K562 (cell line): Measurements from ENCODE around the gene ICAM1. TPM values are rescaled to one million over a fixed set of nuclear protein-coding genes. Genes with fewer than 3 reads are reported as not detected.

ENCODE experiments used
- BRF1 ChIP-seq: IDR thresholded peaks from 3 replicates; pipeline ENCODE4 v1.6.1; 2011; ENCODE audit warnings: borderline replicate concordance, mild to moderate bottlenecking; ENCODE audit not compliant: insufficient read length; ENCODE audit errors: extremely low read depth
- ELF1 ChIP-seq: fragments of 200-800 bp; sonication (Bioruptor generic); IDR thresholded peaks from 2 replicates; pipeline ENCODE4 v1.6.1; 2016; ENCODE audit warnings: missing genetic modification characterization, missing compliant biosample characterization
- KDM4B ChIP-seq, 2 experiments: fragments of 450-650 bp in 1 of 2; sonication (generic) in 1 of 2; IDR thresholded peaks; 2 replicates each; pipeline ENCODE4 v1.6.1; 2016 to 2017; ENCODE audit warnings: borderline replicate concordance in 2 of 2, antibody characterized with exemption in 1 of 2, low read depth in 1 of 2, mild to moderate bottlenecking in 1 of 2
- SNRNP70 ChIP-seq: fragments of 200-400 bp; formaldehyde crosslinking; optimal IDR thresholded peaks from 2 replicates; pipeline ENCODE3; 2017; ENCODE audit warnings: low read depth, low read length
- polyA plus RNA-seq, 8 experiments: library from polyadenylated mRNA; depleted of rRNA in 4 of 8; stranded (reverse) in 5 of 8; unstranded in 3 of 8; fragments of >200 nt; fragmentation: Nextera tagmentation in 2 of 8; fragmentation: Illumina TruSeq in 1 of 8; extraction: Ambion mirVana in 2 of 8; extraction: Trizol in 1 of 8; gene quantifications; 2 replicates each; pipeline versions ENCODE4 v1.2.1 to v1.2.3, GENCODE V29; 2011 to 2014; ENCODE audit warnings: inconsistent platforms in 1 of 8, missing spikeins in 1 of 8
- total RNA-seq, 7 experiments: library from RNA; depleted of rRNA in 6 of 7; stranded (reverse); fragments of >200 nt in 6 of 7; fragmentation: Illumina TruSeq in 2 of 7; extraction: Trizol in 2 of 7; gene quantifications; 2 replicates each; pipeline versions ENCODE4 v1.2.1 to v1.2.3, GENCODE V29; 2011 to 2021; ENCODE audit warnings: low replicate concordance in 1 of 7
- TF ChIP-seq, protein P1 (sequence below): fragments of 200-600 bp; sonication (generic); IDR thresholded peaks from one replicate; pipeline ENCODE4 v1.6.1; 2012; ENCODE audit warnings: mild to moderate bottlenecking, low read depth, low read length, inconsistent platforms
- TF ChIP-seq, protein P2 (sequence below): fragments of 450-650 bp; formaldehyde crosslinking; IDR thresholded peaks from 2 replicates; pipeline ENCODE4 v1.4.0; 2022; ENCODE audit warnings: missing genetic modification characterization
- TF ChIP-seq, protein P3 (sequence below): fragments of 450-650 bp; formaldehyde crosslinking; IDR thresholded peaks from 2 replicates; pipeline ENCODE4 v1.4.0; 2020; ENCODE audit warnings: mild to moderate bottlenecking, moderate library complexity
- TF ChIP-seq, protein P4 (sequence below): sonication (generic); formaldehyde crosslinking; IDR thresholded peaks from 2 replicates; pipeline ENCODE4 v1.8.0; 2022; ENCODE audit warnings: missing genetic modification reagents, mild to moderate bottlenecking, borderline replicate concordance

ICAM1 gene
- total and polyA plus RNA-seq, 9 of the 15 experiments (the other 6 are each of a cell fraction or from before 2014, with no cell fraction given): 2.3 to 24.4 (median 13.4) TPM

DNA sequence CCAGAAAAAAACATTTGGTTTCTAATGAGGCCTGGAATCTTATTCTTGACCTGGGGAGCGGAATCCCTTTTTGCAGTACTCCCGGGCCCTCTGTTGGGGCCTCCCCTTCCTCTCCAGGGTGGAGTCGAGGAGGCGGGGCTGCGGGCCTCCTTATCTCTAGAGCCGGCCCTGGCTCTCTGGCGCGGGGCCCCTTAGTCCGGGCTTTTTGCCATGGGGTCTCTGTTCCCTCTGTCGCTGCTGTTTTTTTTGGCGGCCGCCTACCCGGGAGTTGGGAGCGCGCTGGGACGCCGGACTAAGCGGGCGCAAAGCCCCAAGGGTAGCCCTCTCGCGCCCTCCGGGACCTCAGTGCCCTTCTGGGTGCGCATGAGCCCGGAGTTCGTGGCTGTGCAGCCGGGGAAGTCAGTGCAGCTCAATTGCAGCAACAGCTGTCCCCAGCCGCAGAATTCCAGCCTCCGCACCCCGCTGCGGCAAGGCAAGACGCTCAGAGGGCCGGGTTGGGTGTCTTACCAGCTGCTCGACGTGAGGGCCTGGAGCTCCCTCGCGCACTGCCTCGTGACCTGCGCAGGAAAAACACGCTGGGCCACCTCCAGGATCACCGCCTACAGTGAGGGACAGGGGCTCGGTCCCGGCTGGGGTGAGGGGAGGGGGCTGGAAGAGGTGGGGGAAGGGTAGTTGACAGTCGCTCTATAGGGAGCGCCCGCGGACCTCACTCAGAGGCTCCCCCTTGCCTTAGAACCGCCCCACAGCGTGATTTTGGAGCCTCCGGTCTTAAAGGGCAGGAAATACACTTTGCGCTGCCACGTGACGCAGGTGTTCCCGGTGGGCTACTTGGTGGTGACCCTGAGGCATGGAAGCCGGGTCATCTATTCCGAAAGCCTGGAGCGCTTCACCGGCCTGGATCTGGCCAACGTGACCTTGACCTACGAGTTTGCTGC, 16.1 kb downstream of the ICAM1 start, which contains the start of gene ICAM4 (continued):
- TF ChIP-seq, protein P1, sequence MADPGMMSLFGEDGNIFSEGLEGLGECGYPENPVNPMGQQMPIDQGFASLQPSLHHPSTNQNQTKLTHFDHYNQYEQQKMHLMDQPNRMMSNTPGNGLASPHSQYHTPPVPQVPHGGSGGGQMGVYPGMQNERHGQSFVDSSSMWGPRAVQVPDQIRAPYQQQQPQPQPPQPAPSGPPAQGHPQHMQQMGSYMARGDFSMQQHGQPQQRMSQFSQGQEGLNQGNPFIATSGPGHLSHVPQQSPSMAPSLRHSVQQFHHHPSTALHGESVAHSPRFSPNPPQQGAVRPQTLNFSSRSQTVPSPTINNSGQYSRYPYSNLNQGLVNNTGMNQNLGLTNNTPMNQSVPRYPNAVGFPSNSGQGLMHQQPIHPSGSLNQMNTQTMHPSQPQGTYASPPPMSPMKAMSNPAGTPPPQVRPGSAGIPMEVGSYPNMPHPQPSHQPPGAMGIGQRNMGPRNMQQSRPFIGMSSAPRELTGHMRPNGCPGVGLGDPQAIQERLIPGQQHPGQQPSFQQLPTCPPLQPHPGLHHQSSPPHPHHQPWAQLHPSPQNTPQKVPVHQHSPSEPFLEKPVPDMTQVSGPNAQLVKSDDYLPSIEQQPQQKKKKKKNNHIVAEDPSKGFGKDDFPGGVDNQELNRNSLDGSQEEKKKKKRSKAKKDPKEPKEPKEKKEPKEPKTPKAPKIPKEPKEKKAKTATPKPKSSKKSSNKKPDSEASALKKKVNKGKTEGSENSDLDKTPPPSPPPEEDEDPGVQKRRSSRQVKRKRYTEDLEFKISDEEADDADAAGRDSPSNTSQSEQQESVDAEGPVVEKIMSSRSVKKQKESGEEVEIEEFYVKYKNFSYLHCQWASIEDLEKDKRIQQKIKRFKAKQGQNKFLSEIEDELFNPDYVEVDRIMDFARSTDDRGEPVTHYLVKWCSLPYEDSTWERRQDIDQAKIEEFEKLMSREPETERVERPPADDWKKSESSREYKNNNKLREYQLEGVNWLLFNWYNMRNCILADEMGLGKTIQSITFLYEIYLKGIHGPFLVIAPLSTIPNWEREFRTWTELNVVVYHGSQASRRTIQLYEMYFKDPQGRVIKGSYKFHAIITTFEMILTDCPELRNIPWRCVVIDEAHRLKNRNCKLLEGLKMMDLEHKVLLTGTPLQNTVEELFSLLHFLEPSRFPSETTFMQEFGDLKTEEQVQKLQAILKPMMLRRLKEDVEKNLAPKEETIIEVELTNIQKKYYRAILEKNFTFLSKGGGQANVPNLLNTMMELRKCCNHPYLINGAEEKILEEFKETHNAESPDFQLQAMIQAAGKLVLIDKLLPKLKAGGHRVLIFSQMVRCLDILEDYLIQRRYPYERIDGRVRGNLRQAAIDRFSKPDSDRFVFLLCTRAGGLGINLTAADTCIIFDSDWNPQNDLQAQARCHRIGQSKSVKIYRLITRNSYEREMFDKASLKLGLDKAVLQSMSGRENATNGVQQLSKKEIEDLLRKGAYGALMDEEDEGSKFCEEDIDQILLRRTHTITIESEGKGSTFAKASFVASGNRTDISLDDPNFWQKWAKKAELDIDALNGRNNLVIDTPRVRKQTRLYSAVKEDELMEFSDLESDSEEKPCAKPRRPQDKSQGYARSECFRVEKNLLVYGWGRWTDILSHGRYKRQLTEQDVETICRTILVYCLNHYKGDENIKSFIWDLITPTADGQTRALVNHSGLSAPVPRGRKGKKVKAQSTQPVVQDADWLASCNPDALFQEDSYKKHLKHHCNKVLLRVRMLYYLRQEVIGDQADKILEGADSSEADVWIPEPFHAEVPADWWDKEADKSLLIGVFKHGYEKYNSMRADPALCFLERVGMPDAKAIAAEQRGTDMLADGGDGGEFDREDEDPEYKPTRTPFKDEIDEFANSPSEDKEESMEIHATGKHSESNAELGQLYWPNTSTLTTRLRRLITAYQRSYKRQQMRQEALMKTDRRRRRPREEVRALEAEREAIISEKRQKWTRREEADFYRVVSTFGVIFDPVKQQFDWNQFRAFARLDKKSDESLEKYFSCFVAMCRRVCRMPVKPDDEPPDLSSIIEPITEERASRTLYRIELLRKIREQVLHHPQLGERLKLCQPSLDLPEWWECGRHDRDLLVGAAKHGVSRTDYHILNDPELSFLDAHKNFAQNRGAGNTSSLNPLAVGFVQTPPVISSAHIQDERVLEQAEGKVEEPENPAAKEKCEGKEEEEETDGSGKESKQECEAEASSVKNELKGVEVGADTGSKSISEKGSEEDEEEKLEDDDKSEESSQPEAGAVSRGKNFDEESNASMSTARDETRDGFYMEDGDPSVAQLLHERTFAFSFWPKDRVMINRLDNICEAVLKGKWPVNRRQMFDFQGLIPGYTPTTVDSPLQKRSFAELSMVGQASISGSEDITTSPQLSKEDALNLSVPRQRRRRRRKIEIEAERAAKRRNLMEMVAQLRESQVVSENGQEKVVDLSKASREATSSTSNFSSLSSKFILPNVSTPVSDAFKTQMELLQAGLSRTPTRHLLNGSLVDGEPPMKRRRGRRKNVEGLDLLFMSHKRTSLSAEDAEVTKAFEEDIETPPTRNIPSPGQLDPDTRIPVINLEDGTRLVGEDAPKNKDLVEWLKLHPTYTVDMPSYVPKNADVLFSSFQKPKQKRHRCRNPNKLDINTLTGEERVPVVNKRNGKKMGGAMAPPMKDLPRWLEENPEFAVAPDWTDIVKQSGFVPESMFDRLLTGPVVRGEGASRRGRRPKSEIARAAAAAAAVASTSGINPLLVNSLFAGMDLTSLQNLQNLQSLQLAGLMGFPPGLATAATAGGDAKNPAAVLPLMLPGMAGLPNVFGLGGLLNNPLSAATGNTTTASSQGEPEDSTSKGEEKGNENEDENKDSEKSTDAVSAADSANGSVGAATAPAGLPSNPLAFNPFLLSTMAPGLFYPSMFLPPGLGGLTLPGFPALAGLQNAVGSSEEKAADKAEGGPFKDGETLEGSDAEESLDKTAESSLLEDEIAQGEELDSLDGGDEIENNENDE: no peak
- TF ChIP-seq BRF1: no peak
- TF ChIP-seq ELF1 (tag): no peak
- TF ChIP-seq, protein P2, sequence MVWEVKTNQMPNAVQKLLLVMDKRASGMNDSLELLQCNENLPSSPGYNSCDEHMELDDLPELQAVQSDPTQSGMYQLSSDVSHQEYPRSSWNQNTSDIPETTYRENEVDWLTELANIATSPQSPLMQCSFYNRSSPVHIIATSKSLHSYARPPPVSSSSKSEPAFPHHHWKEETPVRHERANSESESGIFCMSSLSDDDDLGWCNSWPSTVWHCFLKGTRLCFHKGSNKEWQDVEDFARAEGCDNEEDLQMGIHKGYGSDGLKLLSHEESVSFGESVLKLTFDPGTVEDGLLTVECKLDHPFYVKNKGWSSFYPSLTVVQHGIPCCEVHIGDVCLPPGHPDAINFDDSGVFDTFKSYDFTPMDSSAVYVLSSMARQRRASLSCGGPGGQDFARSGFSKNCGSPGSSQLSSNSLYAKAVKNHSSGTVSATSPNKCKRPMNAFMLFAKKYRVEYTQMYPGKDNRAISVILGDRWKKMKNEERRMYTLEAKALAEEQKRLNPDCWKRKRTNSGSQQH (CRISPR knock-in tag): no peak
- TF ChIP-seq, protein P3, sequence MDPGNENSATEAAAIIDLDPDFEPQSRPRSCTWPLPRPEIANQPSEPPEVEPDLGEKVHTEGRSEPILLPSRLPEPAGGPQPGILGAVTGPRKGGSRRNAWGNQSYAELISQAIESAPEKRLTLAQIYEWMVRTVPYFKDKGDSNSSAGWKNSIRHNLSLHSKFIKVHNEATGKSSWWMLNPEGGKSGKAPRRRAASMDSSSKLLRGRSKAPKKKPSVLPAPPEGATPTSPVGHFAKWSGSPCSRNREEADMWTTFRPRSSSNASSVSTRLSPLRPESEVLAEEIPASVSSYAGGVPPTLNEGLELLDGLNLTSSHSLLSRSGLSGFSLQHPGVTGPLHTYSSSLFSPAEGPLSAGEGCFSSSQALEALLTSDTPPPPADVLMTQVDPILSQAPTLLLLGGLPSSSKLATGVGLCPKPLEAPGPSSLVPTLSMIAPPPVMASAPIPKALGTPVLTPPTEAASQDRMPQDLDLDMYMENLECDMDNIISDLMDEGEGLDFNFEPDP: peak; percentile 8; the same call in 1 of the 2 replicates
- TF ChIP-seq SNRNP70: no peak
- TF ChIP-seq KDM4B (IDR thresholded peaks at IDR 0.05; ENCODE audit: borderline replicate concordance in 2 of 2, low read depth in 1 of 2): 0 out of 4 replicates have a peak, but pooled peaks of 1 of the 2 experiments have one; percentile 9
- TF ChIP-seq, protein P4, sequence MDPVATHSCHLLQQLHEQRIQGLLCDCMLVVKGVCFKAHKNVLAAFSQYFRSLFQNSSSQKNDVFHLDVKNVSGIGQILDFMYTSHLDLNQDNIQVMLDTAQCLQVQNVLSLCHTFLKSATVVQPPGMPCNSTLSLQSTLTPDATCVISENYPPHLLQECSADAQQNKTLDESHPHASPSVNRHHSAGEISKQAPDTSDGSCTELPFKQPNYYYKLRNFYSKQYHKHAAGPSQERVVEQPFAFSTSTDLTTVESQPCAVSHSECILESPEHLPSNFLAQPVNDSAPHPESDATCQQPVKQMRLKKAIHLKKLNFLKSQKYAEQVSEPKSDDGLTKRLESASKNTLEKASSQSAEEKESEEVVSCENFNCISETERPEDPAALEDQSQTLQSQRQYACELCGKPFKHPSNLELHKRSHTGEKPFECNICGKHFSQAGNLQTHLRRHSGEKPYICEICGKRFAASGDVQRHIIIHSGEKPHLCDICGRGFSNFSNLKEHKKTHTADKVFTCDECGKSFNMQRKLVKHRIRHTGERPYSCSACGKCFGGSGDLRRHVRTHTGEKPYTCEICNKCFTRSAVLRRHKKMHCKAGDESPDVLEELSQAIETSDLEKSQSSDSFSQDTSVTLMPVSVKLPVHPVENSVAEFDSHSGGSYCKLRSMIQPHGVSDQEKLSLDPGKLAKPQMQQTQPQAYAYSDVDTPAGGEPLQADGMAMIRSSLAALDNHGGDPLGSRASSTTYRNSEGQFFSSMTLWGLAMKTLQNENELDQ: 0 out of 2 replicates have a peak, but pooled peaks have one; percentile 37
